ENCODE data around the gene NHLRC4.

DNA sequence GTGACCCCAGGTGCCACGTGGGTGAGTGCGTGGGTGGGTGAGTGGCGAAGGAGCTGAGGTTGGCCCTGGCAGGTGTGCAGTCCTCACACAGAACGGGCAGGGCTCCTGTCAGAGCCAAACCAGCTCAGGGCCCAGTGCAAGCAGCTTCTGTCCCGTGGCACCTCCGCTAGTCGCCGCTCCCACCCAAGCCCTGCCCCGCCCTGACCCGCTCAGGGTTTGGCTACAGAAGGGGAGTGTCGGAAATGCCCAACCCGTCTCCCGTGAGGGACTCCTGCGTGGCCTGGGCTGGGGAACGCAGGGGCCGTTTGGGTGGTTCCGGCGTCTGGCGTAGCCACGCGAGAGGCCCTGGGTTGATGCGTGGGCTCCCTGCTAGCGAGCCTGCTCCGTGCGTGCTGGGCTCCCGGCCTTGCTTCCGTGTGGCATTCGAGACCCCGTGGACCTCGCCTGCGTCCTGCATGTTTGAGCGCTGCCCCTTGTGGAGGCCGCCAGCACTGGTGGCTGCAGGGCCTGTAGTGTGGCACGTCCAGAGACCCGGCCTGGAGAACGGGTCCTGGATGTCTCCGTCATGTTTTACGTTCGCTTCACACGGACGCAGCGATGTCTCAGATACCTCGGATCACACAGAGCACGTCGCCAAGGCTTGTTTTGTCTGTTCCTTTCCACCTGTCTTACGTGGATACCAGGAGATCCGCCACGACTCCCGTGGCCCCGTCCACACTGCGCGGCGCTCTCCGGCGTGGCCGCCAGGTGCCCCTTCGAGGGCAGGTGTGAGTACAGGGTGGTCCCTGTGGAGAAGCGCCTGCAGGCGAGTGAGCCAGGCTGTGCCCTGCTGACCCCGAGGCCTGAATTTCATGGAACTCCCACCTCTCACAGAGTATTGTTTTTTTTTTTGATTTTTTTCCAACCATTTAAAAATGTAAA is 29.1 kb upstream of the NHLRC4 start:
- TF ChIP-seq BHLHE40 (IDR thresholded peaks at IDR 0.05; ENCODE audit: low read depth, low read length) (no peak), NFE2L2 (IDR thresholded peaks at IDR 0.05; ENCODE audit: low read depth, low read length) (no peak), POLR2A (IDR thresholded peaks at IDR 0.05; ENCODE audit: low read depth, low read length) (no peak), SMC3 (IDR thresholded peaks at IDR 0.05; ENCODE audit: low read depth, low read length) (no peak), MAZ (IDR thresholded peaks at IDR 0.05; ENCODE audit: borderline replicate concordance, low read depth, low read length) (no peak), RAD21 (IDR thresholded peaks at IDR 0.05; ENCODE audit: low read length) (no peak), RFX5 (IDR thresholded peaks at IDR 0.05; ENCODE audit: low read depth, low read length) (no peak), MXI1 (IDR thresholded peaks at IDR 0.05; ENCODE audit: borderline replicate concordance, low read depth, low read length) (no peak), CHD1 (IDR thresholded peaks at IDR 0.05; ENCODE audit: low read depth, low read length) (no peak), RCOR1 (IDR thresholded peaks at IDR 0.05; ENCODE audit: insufficient replicate concordance, low read length) (no peak)
- TF ChIP-seq, protein P1, sequence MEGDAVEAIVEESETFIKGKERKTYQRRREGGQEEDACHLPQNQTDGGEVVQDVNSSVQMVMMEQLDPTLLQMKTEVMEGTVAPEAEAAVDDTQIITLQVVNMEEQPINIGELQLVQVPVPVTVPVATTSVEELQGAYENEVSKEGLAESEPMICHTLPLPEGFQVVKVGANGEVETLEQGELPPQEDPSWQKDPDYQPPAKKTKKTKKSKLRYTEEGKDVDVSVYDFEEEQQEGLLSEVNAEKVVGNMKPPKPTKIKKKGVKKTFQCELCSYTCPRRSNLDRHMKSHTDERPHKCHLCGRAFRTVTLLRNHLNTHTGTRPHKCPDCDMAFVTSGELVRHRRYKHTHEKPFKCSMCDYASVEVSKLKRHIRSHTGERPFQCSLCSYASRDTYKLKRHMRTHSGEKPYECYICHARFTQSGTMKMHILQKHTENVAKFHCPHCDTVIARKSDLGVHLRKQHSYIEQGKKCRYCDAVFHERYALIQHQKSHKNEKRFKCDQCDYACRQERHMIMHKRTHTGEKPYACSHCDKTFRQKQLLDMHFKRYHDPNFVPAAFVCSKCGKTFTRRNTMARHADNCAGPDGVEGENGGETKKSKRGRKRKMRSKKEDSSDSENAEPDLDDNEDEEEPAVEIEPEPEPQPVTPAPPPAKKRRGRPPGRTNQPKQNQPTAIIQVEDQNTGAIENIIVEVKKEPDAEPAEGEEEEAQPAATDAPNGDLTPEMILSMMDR (conservative IDR thresholded peaks at IDR 0.05; ENCODE audit: low read depth, low read length) = no peak
- TF ChIP-seq, protein P2, sequence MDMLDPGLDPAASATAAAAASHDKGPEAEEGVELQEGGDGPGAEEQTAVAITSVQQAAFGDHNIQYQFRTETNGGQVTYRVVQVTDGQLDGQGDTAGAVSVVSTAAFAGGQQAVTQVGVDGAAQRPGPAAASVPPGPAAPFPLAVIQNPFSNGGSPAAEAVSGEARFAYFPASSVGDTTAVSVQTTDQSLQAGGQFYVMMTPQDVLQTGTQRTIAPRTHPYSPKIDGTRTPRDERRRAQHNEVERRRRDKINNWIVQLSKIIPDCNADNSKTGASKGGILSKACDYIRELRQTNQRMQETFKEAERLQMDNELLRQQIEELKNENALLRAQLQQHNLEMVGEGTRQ (IDR thresholded peaks at IDR 0.05; ENCODE audit: low read depth, low read length) = no peak
